Activated naive CD4-positive, alpha-beta T cell treated with anti-CD3 and anti-CD28 coated beads, Interleukin-2, amount 50 U/mL, for 72 hours (primary cell): ENCODE results near the gene CACTIN. TPM values are rescaled to one million over a fixed set of nuclear protein-coding genes. Genes with fewer than 3 reads are reported as not detected.
A peak's percentile ranks its signal among the peaks of the same experiment; 100 is the strongest.
"Not testable (repeated sequence)": the region's sequence is repeated elsewhere in the genome, so short reads cannot be mapped to it uniquely, and the experiment has no call there.

Experiments
- ATAC-seq, 2 donors: fragments of 150-1000 bp; cut with Tn5 transposase; 2 replicates each; pipeline ENCODE4 v1.10.0; 2021; ENCODE audit warnings: mild to moderate bottlenecking in 2 of 2, moderate library complexity in 2 of 2
- DNase-seq, 2 donors: peaks; one replicate each; pipeline ENCODE4 v3.0.0; 2021 to 2022; ENCODE audit warnings: low spot score in 2 of 2
- H3K27ac Mint-ChIP-seq, 2 donors: one replicate each; pipeline ENCODE4 v1.8.0; 2022; ENCODE audit warnings: mild to moderate bottlenecking in 2 of 2, mixed read lengths in 2 of 2
- H3K36me3 Mint-ChIP-seq, 2 donors: one replicate each; pipeline ENCODE4 v1.8.0; 2022; ENCODE audit warnings: mixed read lengths in 2 of 2
- H3K9me3 Mint-ChIP-seq, 2 donors: one replicate each; pipeline ENCODE4 v1.8.0; 2022; ENCODE audit warnings: mixed read lengths in 2 of 2
- total RNA-seq, 2 donors: library from RNA; stranded (reverse); gene quantifications; one replicate each; pipeline ENCODE4 v1.2.3, GENCODE V29; 2022

CACTIN gene
- total RNA-seq, 2 donors from 2014 or later = 26.0 to 34.2 TPM

DNA sequence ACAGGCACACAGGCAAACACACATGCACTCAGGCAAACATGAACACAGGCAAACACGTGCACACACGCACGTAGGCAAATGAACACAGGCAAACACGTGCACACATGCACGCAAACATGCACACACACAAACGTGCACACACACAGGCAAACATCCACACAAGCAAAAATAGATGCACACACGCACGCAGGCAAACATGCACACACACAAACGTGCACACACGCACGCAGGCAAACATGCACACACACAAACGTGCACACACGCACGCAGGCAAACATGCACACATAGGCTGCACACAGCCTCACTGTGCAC, 39.9 kb upstream of the CACTIN start:
- not testable (repeated sequence) for H3K9me3 Mint-ChIP-seq, H3K36me3 Mint-ChIP-seq, ATAC-seq, H3K27ac Mint-ChIP-seq, DNase-seq

GRCh38 chr19:3665681-3666544, 39.3 kb upstream of the CACTIN start:
- Mint-ChIP-seq H3K9me3 (no peaks in the 10 kb centered on the region), H3K27ac (no peak overlapping the region)
- ATAC-seq = peak; percentile 83 to 86

GRCh38 chr19:3664879-3665642, 38.5 kb upstream of the CACTIN start:
- Mint-ChIP-seq H3K27ac (no peak overlapping the region), H3K36me3 (peaks cover 0 to 6% of the 10 kb centered on the region in 2 donors), H3K9me3 (no peaks in the 10 kb centered on the region)
- ATAC-seq (no peak), DNase-seq (no peak)

More at GRCh38 chr19:3665681-3666544, 39.3 kb upstream of the CACTIN start:
- peak; percentile 79 to 86 for DNase-seq
- peaks cover 0 to 6% of the 10 kb centered on the region in 2 donors for H3K36me3 Mint-ChIP-seq

DNA sequence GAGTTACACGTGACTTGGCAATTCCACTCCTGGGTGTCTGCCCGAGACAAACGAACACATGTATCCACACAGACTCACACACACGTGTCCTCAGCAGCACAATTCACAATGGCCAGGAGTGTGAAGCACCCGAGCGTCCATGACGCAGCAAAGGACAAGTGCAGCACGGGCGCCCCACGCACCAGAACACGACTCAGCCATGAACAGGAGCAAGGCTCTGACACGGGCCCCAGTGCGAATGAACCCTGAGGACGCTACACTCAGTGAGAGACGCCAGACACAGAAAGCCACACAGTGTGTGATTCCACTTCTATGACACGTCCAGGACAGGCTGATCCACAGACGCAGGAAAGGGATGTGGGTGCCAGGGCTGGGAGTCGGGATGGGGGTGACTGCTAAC, 37.2 kb upstream of the CACTIN start:
- no peak overlapping the region for H3K27ac Mint-ChIP-seq
- peaks cover 0 to 6% of the 10 kb centered on the region in 2 donors for H3K36me3 Mint-ChIP-seq

DNA sequence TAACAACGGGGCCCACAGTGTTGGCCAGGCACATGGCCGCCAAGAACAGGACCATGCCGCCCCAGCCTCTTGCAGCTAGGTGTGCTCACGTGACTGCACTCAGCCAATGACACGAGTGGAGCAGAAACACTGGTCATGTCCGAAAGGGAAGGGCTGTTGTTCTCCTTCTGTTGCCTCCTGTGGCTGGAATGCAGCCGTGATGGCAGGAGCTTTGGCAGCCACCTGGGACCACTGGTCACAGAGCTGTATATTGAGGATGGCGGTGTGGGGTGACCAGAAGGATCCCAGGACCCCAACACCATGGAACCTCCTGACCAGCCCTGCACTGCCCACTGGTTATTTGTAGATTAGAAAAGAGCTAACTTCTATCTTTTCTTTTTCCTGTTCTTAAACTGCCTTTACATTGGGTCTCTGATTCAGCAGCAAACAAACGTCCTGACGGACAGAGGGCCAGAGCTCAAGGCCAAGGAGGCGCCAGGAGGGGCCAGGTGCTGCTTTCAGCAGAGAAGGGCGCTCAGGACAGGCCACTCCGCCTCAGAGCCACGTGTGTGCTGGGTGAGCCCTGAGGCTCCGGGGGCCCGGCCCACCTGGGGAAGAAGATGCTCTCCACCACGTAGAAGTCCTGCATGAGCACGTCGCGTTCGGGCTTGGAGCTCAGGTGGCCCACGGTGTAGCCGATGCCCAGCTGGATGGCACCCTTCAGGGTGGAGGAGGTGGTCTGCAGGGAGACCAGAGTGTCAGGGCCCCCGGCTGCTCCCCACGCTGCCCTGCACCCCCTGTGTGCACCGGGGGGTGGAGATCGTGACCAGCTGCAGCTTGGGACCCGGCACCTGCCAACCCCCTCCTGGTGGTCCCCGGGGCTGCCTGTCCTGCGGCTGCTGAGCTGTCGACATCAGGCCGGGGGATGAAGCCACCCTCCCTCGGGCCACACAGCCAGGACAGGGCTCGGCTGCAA, 35.0 kb upstream of the CACTIN start:
- no peak for DNase-seq
- no peaks in the 10 kb centered on the region for H3K9me3 Mint-ChIP-seq
- H3K27ac Mint-ChIP-seq = peak overlapping the region in 1 of 2 donors; percentile 36

More for the DNA sequence above, 37.2 kb upstream of the CACTIN start:
- no peak for DNase-seq
- no peak for ATAC-seq
- no peaks in the 10 kb centered on the region for H3K9me3 Mint-ChIP-seq

GRCh38 chr19:3660493-3661219, 34.1 kb upstream of the CACTIN start:
- DNase-seq (no peak), ATAC-seq (no peak)
- Mint-ChIP-seq H3K36me3 (peaks cover 5 to 11% of the 10 kb centered on the region in 2 donors), H3K9me3 (no peaks in the 10 kb centered on the region), H3K27ac (no peak overlapping the region)

More for the DNA sequence above, 35.0 kb upstream of the CACTIN start:
- peaks cover 5 to 11% of the 10 kb centered on the region in 2 donors for H3K36me3 Mint-ChIP-seq
- ATAC-seq = no peak

DNA sequence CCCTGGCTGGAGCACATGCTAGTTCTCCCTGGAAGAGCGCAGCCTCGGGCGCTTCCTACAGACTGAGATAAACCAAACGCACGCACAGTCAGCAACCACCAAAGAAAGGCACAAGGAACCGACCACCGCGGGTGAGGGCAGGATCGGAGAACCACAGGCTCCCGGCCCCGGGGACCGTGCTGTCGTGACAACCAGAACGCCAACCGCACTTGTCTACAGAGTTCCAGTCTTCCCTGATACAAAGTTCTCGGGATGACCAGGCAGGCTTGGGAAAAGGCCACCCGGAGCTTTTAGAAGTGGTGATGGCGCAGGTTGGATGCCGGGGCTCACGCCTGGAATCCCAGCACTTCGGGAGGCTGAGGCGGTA, 33.1 kb upstream of the CACTIN start:
- H3K27ac Mint-ChIP-seq = no peak overlapping the region
- H3K9me3 Mint-ChIP-seq = no peaks in the 10 kb centered on the region
- ATAC-seq (no peak), DNase-seq (no peak)
- peaks cover 5 to 11% of the 10 kb centered on the region in 2 donors for H3K36me3 Mint-ChIP-seq

GRCh38 chr19:3658870-3659745, 32.5 kb upstream of the CACTIN start:
- no peaks in the 10 kb centered on the region for H3K9me3 Mint-ChIP-seq

GRCh38 chr19:3658004-3658869, 31.6 kb upstream of the CACTIN start:
- H3K36me3 Mint-ChIP-seq = peaks cover 5 to 11% of the 10 kb centered on the region in 2 donors
- H3K27ac Mint-ChIP-seq = peak overlapping the region in 1 of 2 donors; percentile 72
- H3K9me3 Mint-ChIP-seq = no peaks in the 10 kb centered on the region
- DNase-seq (no peak), ATAC-seq (no peak)

More at GRCh38 chr19:3658870-3659745, 32.5 kb upstream of the CACTIN start:
- H3K36me3 Mint-ChIP-seq = peaks cover 5 to 11% of the 10 kb centered on the region in 2 donors
- peak overlapping the region in 1 of 2 donors; percentile 60 for H3K27ac Mint-ChIP-seq
- ATAC-seq = no peak
- no peak for DNase-seq

GRCh38 chr19:3657395-3657769, 30.8 kb upstream of the CACTIN start:
- peaks cover 5 to 11% of the 10 kb centered on the region in 2 donors for H3K36me3 Mint-ChIP-seq
- ATAC-seq (no peak), DNase-seq (no peak)
- no peaks in the 10 kb centered on the region for H3K9me3 Mint-ChIP-seq
- H3K27ac Mint-ChIP-seq = peak overlapping the region; percentile 72 to 81

GRCh38 chr19:3656747-3657394, 30.3 kb upstream of the CACTIN start:
- H3K27ac Mint-ChIP-seq = peak overlapping the region in 1 of 2 donors; percentile 72
- no peak for ATAC-seq

GRCh38 chr19:3656073-3656746, 29.6 kb upstream of the CACTIN start:
- Mint-ChIP-seq H3K9me3 (no peaks in the 10 kb centered on the region), H3K36me3 (peaks cover 5 to 7% of the 10 kb centered on the region in 2 donors), H3K27ac (no peak overlapping the region)
- DNase-seq (no peak), ATAC-seq (no peak)

More at GRCh38 chr19:3656747-3657394, 30.3 kb upstream of the CACTIN start:
- Mint-ChIP-seq H3K9me3 (no peaks in the 10 kb centered on the region), H3K36me3 (peaks cover 5 to 11% of the 10 kb centered on the region in 2 donors)
- DNase-seq = no peak

- Mint-ChIP-seq H3K36me3 (peaks cover 5% of the 10 kb centered on the region in 2 donors), H3K9me3 (no peaks in the 10 kb centered on the region), H3K27ac (no peak overlapping the region)
- DNase-seq (no peak), ATAC-seq (no peak)
These were observed 28.9 kb upstream of the CACTIN start for GRCh38 chr19:3655402-3656072.
